Hematopoietic multipotent progenitor cell treated with erythropoietin and hydrocortisone succinate and interleukin-3 and kit ligand, for 8 days (in vitro differentiated cells): Measurements from ENCODE around the gene LARP6.
"Not testable (repeated sequence)": the region's sequence is repeated elsewhere in the genome, so short reads cannot be mapped to it uniquely, and the experiment has no call there.

Experiments
- DNase-seq: peaks from one replicate; pipeline ENCODE4 v3.0.0-alpha.2; 2015

LARP6 gene

DNA sequence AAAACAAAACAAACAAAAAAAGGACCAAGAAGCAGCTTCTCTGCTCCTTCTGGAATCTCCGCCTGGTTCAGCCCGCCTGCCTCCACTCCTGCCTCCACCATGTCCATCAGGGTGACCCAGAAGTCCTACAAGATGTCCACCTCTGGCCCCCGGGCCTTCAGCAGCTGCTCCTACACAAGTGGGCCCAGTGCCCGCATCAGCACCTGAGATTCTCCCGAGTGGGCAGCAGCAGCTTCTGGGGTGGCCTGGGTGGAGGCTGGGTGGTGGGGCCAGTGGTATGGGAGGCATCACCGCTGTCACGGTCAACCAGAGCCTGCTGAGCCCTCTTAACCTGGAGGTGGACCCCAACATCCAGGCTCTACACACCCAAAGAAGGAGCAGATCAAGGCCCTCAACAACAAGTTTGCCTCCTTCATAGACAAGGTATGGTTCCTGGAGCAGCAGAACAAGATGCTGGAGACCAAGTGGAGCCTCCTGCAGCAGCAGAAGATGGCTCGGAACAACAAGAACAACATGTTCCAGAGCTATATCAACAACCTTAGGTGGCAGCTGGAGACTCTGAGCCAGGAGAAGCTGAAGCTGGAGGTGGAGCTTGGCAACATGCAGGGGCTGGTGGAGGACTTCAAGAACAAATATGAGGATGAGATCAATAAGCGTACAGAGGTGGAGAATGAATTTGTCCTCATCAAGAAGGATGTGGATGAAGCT, 4.8 kb upstream of the LARP6 start:
- not testable (repeated sequence) for DNase-seq

DNA sequence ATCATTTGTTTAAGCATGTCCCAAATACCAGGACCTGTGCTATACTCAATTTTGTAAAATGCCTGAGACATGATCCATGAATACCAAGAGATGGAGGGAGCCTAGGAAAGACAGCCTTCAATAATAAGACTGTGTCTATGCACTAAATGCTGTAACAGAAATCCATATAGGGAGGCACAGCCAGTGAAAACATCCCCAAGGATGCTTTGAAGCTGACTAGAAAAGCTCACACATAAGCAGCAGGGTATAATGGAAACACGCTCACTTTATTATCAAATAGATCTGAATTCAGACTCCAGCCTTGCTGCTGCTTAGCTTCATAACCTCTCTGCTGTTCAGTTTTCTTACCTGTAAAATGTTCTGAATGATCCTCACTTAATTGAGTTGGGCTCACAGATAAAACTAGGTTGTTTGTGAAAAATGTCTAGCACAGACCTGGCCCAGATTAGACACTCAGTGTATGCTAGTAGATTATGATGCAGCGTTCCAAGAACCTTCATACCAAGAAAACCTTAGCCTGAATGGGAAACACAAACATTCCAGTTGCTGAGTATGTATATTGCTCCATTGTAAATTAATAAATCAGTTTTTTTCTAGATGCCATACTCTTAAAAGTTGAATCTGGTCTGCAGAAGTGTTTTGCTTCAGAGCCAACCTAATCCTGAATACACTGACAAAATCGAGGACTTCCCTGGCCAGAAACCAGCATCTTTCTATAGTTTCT, 3.8 kb upstream of the LARP6 start:
- DNase-seq = no peak

DNA sequence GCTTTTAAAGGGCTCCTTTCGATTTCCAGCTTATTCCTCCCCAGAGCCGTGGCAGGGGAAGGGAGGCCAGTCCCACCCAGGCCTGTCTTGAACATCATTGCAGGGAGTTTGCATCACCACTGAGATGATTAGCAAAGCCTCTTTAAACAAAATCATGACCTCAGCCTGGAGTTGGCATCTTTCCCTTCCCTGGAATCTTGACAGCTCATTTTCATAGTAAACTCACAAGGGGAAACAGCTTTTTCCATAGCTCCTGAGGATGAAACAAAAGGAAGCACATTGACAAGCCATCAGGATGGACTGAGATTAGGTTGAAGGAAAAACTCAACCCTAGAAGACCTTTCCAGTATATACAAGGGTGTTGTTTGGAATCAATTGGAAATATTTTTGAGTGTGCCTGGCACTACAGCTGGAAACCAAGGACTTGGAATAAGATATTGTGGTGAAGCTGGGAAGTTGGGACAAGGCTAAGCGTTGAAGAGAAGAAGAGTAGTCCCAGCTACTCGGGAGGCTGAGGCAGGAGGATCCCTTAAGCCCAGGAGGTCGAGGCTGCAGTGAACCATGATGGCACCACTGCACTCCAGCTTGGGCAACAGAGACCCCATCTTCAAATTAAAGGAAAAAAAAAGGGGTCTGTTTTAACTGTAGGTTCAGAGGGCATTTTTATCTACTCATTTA, 3.1 kb upstream of the LARP6 start:
- DNase-seq = no peak

DNA sequence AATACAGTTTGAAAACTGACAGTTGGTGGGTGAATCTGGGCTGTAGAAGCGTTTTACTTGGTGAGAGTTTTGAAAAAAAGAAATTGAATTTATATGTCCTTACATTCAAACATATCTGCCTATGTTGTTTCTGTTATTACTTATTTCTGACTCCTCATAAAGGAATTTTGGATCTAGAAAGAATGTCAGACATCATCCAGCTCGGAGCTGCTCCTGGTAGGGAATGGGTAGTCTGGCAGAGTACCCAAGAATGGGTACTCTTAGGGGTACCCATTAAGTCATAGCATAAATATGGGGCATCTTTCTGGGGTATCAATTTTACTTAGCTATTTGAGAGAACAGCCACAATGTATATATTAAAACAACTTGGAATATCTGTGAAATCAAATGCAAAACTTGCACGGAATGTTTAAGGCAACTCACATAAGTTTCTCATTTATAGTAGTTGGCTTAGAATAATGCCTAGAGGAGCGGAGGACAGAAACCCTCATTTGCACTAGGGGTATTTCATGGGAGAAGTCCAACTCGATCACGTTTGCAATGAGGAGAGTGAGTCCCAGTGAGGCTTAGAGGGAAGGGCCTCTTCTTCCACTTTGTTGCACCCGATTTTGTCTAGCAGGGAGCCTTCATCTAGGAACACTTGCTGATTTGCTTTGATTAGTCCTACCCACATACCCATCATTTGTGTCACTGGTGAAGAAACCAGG, 2.4 kb upstream of the LARP6 start:
- DNase-seq = no peak

DNA sequence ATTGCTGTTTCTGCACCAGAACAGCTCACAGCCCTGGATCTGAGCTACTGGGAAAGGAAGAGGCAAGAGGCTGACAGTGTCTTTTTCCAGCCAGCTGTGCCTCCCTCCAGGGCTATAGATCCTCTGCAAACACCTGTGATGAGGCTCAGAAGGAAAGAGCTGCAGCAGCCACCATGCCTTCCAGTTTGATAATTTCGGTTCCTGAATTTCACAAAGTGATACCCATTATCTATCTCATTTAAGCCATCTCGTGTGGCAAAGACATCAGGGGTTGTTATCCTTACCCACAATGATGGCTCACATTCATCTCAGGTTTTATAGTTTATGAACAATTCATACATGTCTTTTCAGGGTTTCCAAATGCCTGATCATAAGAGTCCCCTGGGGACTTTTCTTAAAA, 1.8 kb upstream of the LARP6 start:
- no peak for DNase-seq

DNA sequence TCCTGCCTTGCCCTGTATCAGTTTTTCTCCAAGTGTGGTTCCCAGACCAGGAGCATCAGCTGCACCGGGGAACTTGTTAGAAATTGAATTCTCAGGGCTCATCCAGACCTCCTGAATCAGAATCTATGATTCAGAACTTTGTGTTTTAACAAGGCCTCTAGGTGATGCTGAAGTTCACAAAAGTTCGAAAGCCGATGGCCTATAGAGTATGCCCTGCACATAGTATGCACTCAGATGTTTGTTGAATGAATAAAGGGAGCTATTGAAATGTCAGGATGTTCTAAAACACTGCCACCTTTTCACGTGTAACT, 664 bp upstream of the LARP6 start:
- DNase-seq = no peak

DNA sequence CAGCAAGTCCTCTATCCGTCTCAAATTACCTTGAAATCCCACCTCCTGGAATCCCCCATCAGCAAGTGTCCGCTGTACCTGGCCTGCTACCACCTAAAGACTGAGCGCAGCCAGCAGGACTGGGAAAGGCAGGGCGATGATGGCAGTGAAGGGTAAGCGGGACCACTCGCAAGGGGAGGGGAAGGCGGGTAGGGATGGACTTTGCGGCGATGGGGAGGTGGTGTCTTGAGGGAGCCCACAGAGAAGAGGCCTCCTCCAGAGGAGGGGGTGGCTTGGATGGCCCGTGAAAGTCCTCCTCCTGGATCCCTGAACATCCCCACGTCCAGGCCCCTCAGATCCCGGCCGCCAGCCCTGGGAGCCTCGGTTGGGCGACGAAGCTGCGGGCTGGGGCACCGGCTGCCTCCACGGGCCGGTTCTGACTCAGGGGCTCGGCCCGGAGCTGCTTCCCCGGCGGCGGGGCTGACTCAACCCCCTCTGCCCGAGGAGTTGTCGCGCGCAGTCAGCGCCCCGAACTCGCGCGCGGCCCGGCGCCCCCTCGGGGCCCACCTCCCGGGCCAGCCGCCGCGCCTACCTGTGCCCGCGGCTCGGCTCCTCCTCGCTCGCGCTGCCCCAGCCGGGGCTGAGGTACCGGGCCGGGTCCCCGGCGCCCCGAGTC, 512 bp downstream of the LARP6 start:
- no peak for DNase-seq

DNA sequence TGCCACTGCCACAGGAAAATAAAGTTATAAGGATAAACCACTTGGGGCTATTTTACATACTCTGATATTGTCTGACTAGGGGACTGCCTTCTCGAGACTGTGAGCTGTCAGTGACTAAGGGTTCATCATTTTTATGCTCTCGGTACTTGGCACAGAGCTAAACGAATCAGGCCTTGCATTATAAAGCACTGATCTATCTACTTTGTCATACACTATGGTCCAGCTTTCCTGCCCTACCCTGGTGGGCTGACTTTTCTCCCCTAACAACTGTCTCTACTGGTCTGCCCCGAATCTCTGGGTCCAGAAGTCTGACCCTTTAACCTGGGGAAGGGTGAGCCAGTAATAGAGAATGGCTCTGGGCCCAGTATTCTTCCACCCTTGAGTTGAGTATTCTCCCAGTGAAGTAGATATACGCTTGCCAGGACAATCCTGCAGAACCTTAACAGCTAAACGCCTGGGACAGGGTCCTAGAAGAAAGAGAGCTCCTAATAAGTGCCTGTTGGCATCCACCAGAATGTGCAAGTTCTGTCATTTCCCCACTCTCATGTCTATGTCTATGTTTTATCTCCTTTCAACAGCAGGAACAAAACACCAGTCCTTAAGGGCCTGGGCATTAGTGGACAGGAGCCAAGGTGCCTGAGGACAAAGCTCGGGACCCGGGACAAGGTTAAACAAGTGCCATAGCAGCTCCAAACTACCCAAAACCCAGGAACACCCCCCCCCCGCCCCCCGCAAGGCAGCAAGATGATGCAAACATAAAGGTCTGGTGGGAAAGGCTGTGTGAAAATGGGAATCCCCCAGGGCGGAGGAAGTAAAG, 1.2 kb downstream of the LARP6 start:
- DNase-seq = no peak

DNA sequence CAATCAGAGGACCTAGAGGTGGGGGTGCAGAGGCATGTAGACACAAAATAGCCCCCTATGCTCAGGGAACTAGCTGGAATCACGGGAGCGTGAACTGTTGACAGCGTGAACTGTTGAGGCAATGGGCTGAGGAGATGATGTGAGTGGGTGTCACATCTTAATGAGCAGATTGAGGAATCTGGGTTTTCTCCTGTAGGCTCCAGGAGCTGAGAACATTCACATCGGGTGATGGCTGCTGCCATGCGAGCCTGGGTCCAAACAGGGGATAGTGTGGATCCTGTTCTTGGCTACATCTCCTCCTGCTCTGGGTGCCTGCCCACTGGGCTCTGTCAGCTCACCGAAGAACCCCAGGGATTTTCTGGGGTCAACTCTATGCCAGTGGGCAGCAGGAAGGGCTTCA, 2.1 kb downstream of the LARP6 start:
- no peak for DNase-seq

DNA sequence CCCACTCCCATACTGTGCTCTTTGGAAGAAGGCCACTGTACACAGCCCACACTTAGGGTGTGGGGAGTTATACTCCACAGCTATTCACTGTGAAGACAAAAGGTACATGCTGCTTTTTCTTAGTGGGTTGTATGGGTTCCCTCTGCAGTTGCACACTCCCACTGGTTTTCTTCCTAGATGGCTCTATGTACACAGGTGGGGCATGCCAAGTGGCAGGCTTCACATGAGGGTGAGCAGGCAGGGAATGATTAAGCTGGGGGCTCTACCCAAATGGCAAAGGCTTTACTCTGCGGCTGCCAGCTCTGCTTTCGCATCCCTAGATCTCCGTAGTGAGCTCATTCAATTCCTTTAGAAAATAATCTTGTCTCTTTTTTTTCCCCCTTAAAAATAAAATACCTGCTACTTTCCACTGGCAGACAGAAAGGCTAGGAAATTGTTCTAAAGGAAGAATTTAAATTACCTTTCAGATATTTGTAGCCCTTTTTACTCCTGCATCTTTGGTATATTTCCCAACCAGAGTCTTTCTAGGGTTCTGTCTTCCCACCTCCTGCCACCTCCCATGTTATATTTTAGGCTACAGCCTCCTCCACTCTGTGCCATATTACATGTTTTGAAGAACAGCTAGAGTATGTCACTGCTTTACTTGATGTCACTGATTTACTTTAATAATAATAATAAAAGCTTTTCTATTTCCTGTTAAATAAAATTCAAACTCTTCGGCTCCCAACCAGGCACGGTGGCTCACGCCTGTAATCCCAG, 8.2 kb downstream of the LARP6 start:
- DNase-seq = no peak

DNA sequence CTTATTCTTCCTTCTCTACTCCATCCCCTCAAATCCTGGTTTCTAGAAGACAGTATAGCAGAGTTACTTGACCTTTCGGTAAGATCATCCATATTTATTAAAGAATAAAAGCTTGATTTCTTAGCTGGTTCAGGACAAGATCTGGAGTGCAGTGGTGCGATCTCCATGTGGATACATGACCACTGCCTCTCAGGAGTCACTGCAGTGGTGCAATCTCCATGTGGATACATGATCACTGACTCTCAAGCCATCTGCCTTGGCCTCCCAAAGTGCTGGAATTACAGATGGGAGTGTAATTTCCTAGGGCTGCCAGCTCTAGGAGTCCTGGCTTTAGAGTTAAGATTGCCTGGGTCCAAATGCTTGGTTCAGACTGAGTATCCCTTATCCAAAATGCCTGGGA, 16.5 kb downstream of the LARP6 start:
- DNase-seq = no peak

DNA sequence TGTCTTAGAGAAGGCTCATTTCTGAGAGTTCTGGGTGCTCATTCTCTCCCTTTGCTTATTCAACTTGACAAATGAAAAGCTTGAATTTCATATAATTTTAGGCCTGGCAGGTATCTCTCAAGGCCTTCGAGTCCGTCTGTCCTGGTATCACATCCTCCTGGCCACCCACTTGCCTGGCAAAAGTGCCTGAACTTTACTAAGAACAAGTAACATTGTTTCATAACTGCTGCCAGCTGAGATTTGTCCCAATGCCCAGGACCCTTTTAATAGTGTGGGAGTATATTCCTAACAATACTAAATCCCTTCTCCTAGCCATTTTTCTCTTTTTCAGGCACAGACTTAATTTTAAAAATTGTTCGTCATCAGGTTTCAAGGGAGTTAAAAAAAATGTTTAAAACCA, 18.1 kb downstream of the LARP6 start:
- no peak for DNase-seq

DNA sequence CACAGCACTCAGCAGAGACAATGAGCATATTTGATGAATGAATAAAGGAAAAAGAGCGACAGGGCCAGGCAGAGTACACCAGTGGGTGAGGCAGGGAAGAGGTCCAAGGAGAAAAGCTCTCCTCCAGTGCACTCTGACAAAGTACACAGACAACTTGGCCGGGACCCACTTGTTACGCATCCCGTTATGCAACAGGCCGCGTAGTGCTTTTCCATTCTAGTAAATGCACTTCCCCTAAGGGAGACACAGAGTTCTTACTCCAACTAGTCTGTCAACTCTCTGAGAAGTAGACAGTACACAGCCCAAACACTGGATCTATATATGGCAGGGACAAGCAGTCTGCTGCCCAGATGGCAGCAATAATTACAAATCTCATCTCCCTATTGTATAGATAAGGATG, 18.5 kb downstream of the LARP6 start:
- no peak for DNase-seq

DNA sequence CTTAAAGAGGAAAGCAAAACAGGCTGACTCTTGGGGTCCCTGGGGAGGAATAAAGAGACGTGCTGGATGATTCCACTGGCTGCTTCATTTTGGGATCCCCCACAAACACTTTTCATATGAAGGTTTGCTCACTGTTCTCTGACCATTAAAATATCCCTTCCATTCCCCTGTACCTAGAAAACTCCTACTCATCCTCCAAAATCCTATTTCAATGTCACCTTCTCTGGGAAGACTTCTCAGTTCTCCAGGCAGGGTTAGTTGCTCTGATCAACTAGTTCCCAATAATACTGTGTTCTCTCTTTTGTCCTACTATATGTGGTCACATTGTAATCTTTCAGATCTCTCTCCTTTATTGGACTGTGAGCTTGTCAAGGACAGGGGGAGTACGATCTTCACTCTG, 19.0 kb downstream of the LARP6 start:
- DNase-seq = no peak

DNA sequence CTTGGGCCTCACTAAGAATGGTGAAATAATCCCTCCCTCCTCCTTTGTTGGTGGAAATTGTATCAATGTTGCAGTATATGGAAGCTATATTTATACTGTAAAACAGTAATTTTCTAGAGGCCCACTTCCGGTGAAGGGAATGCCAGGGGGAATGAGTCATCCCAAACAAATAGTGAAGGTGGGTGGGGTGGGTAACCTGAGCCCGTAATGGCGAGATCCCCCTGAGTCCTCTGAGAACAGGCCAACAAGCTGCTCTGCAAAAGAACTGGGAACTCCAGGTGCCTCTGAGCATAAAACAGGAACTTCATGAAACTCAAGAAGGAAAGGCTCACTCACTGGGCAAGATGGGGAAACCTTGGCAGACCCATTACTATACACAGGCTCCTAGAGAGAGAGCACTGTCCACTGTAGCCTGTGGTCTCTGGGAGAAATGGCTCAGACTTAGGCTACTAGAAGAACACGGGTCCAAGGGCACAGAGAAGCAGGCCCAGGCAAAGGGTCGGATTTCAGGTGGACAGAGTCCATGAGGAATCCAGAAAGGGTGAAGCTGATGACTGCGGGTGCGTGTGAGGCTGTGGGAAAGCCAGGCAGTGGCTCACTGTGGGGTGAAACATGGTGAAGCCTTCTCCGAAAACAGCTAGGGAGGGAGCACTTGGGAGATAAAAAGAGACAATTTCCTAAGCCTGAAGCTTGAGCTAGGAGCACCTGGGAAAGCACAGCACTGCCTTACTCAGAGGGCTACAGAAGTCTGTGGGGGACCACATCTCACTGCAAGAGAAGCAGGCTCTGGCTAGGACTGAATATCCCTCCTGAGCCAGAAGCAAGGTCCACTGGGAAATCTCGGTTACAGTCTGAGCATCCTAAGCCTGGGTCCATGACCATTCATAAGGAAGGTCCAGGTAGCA, 19.8 kb downstream of the LARP6 start:
- DNase-seq = no peak

DNA sequence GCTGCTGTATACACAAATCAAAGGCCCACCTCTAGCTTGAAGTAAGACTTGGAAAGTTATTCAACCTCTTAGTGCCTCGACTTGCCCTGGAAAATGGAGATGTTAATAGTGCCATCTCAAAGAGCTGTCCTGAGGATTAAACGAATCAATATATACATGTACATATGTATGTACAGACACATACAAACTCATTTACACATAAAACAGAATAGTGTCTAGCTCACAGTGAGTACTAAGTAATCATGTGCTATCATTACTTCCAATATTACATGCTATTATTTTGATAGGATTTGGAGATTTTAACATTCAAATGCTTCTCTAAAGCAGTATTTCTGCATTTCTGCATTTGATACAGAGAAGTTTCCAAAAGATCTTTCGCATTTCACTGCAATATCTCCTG, 20.5 kb downstream of the LARP6 start:
- DNase-seq = no peak

DNA sequence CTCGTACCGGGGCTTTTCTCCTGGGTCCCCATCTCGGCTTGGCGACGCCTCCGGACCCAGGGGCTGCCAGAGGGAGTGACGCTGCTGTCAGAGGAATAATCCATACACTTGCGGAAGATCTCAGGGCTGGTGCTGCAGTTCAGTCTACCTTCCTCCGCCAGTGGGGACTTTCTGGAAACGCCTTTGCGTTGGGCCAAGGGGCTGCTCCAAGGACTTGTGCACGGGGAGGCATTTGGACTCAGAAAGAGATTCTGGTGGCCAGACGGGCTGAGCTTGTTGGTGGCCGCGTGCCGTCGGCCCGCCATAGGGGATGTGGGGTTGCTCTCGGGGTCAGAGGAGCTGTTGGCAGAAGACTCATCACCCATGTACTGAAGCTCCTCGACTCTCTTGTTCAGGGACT, 21.8 kb downstream of the LARP6 start:
- DNase-seq = no peak

DNA sequence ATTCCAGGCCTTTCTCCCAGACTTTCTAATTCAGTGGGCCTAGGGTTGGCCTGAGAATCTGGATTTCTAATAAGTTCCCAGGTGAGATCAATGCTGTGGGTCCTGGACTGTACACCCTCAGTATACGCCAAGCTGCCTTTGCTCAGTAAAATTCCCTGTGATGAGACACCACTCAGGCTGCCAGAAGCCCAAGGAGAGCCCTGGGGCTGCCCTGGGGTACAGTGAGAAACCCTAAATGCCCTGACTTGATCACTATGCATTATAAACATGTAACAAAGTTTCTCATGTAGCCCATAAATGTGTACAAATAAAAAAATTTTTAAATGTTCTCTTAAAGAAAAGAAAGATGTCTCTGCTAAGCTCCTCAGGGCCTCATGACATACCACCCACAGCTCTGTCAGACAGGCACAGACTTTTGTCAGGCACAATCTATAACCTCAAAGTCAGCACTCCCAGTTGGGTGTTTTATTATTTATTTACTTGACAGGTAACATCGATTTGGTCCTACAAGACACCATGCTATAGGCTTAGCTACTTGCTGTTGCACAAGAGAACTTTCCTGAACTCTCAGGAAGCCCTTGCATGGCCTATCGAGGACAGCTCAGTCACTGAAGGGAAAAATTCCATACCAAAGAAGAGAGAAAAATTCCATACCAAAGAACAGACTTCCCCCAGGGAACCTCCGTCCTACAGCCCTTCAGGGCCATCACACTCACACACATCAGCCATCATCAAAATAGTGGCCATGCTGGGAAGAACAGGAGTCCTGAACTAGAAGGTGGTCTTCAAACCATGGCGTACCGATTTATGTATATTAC, 22.7 kb downstream of the LARP6 start:
- no peak for DNase-seq

DNA sequence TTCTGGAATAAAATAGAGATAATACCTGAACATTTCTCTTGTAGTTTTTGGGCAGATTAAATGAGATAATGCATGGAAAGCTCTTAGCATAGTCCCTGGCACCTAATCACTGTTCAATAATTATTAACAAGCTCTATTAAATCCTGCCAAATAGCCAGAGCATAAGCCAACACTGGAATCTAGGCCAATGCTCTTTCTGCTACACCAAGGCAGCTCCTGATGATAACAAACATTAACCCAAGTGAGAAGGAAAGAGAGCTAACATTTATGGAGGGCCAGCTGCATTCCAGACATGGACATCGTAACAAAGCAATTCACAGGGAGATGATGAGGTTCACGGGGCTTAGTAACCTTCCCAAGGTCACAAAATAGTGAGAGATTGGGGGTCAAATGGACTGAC, 23.3 kb downstream of the LARP6 start:
- DNase-seq = no peak
